ENCODE measurements around the gene POLR1H. TPM values are rescaled to one million over a fixed set of nuclear protein-coding genes. Genes with fewer than 3 reads are reported as not detected.

Gene POLR1H
- total RNA-seq, 4 donors from 2014 or later, result 21.2 to 121 (median 33.4) TPM

DNA sequence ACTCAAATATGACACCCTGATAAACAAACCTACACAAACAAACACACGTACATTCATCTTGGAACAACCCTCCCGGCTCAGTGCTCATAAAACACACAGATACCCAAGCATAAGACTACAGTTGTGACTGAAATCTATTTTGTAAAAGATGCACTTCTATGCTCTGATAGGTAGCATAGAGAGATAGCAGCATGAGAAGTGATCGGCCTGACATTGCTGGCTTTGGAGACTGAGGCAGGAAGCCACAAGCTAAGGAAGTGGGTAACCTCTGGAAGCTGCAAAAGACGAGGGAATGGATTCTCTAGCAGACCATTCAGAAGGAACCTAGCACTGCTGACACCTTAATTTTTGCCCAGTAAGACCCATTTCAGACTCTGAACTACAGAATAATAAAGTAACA, 16.2 kb downstream of the POLR1H start:
- no peak for DNase-seq
- H3K9me3 ChIP-seq, result no peaks in the 10 kb centered on the region
- H3K4me3 ChIP-seq, result no peak overlapping the region
- H3K27ac ChIP-seq, result no peak overlapping the region
- H3K4me1 ChIP-seq, result peaks cover 0 to 13% of the 10 kb centered on the region in 2 donors
- peaks cover 9 to 20% of the 10 kb centered on the region in 2 donors for H3K27me3 ChIP-seq
- intact Hi-C loops (cut with DNase I; ENCODE audit: low total_unique reads), result no loop called here
- no peak for TF ChIP-seq POLR2A (IDR thresholded peaks at IDR 0.05)
- TF ChIP-seq, protein P1, sequence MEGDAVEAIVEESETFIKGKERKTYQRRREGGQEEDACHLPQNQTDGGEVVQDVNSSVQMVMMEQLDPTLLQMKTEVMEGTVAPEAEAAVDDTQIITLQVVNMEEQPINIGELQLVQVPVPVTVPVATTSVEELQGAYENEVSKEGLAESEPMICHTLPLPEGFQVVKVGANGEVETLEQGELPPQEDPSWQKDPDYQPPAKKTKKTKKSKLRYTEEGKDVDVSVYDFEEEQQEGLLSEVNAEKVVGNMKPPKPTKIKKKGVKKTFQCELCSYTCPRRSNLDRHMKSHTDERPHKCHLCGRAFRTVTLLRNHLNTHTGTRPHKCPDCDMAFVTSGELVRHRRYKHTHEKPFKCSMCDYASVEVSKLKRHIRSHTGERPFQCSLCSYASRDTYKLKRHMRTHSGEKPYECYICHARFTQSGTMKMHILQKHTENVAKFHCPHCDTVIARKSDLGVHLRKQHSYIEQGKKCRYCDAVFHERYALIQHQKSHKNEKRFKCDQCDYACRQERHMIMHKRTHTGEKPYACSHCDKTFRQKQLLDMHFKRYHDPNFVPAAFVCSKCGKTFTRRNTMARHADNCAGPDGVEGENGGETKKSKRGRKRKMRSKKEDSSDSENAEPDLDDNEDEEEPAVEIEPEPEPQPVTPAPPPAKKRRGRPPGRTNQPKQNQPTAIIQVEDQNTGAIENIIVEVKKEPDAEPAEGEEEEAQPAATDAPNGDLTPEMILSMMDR (IDR thresholded peaks at IDR 0.05), result no peak
- no peaks in the 10 kb centered on the region for H3K36me3 ChIP-seq

- Histone ChIP-seq H3K4me3 (no peak overlapping the region), H3K9me3 (no peaks in the 10 kb centered on the region), H3K27ac (no peak overlapping the region), H3K4me1 (no peaks in the 10 kb centered on the region), H3K36me3 (no peaks in the 10 kb centered on the region), H3K27me3 (no peaks in the 10 kb centered on the region)
- intact Hi-C loops (cut with DNase I; ENCODE audit: low total_unique reads), result no loop called here
- TF ChIP-seq, protein P1 (IDR thresholded peaks at IDR 0.05), result no peak
- no peak for TF ChIP-seq POLR2A (IDR thresholded peaks at IDR 0.05)
- no peak for DNase-seq
Observed at GRCh38 chr6:30087876-30088275, 26.8 kb downstream of the POLR1H start.

GRCh38 chr6:30091577-30092381, 30.7 kb downstream of the POLR1H start:
- Histone ChIP-seq H3K27me3 (no peaks in the 10 kb centered on the region), H3K4me3 (no peak overlapping the region), H3K9me3 (no peaks in the 10 kb centered on the region), H3K27ac (no peak overlapping the region), H3K36me3 (no peaks in the 10 kb centered on the region), H3K4me1 (no peaks in the 10 kb centered on the region)
- peak in 1 of 2 donors; percentile 15 for DNase-seq
- intact Hi-C loops (cut with DNase I; ENCODE audit: low total_unique reads), result no loop called here
- TF ChIP-seq, protein P1 (IDR thresholded peaks at IDR 0.05), result no peak
- TF ChIP-seq POLR2A (IDR thresholded peaks at IDR 0.05), result no peak

DNA sequence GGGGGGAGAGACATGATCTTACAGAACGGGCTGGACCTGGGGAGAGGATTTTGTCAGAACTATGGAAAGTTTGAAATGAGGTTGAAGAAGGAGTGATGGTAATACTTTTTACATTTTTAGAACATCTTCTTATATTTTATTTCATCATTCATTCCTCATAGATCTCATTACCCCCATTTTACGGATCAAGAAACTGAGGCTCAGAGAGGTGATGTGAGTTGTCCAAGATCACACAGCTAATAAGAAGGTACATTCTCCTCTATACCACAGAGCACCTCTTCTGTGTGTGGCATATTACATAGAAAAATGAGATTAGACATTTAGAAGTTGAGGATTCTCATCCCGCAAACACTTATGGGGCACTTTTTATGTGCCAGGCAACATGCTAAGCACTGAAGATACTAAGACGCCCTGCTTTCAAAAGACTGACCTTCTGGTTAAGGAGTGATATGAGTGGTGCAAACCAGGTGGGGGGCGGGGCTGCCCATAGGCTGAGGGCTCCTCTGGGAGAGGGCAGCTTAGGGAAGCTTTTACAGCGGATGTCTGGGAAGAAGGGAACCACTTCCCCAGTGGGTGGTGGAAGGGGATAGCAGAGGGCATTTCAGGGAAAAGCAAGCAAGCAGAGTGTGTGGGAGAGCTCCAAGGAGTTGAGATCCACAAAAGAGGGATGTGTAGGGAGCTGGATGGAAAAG, 31.9 kb downstream of the POLR1H start:
- intact Hi-C loops (cut with DNase I; ENCODE audit: low total_unique reads), result no loop called here
- Histone ChIP-seq H3K9me3 (no peaks in the 10 kb centered on the region), H3K27me3 (no peaks in the 10 kb centered on the region), H3K4me3 (no peak overlapping the region), H3K36me3 (no peaks in the 10 kb centered on the region), H3K27ac (no peak overlapping the region), H3K4me1 (no peaks in the 10 kb centered on the region)
- TF ChIP-seq, protein P1 (IDR thresholded peaks at IDR 0.05), result no peak
- no peak for TF ChIP-seq POLR2A (IDR thresholded peaks at IDR 0.05)
- DNase-seq, result no peak
